IPS-11a (cell line): ENCODE data around the gene FOXP1.

Experiments used
- H3K4me3 ChIP-seq: one replicate; pipeline ENCODE4 v1.5.1; 2013; ENCODE audit warnings: low read depth, low read length, control low read depth

Gene FOXP1

DNA sequence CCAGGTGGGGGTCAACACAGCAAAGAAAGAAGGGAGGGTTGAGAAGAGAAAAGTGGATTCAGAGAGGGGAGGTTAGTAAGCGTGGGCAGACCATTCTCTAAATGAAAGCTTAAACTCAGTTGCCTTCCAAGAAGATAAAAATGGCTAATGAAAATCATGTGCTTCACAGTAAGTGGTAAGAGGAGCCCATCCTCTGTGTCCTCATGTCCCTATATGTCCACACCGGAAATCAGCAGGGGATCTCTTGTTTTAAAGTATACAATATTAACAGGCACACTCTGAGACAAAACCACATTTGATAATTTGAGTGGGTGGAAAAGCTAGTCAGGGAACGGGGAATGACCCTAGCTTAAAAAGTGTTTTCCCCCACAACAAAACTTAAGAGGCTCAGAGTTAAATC lies 4.4 kb upstream of the FOXP1 start:
- H3K4me3 ChIP-seq, result no peak overlapping the region

- no peak overlapping the region for H3K4me3 ChIP-seq
These were observed 3.3 kb upstream of the FOXP1 start for GRCh38 chr3:71586810-71587242.

- H3K4me3 ChIP-seq, result no peak overlapping the region
These were observed 2.6 kb upstream of the FOXP1 start for GRCh38 chr3:71585887-71586809.

- no peak overlapping the region for H3K4me3 ChIP-seq
These were observed 1.6 kb upstream of the FOXP1 start for GRCh38 chr3:71585131-71585530.

DNA sequence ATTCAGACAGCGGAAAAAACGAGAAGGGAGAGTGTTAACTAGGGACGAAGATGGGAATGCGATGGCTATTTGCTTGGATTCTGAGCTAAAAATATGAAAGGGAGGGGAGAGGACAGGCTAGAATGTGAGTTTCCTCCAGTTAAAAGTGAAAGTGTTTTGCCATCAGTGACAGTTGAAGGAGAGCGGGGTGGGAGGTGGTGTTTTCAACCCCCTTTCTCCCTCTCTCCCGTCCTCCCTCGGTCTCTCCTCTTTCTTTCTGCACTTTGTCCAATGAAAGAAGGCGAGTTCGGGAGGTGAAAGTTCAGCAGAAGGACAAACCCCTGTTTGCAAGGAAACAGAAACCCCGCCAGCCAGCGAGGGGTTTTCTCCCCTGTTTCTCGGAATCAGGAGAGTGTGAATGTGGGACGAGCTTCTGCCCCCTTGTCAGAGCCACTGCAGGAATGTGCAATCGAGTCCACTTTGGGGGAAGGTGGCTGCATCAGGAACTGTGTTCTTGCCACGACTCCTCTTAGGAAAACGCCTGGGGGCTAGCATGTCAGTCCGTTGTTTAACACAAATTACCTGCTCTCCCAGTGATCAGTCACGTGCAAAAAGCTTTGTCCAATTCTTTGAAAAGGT lies 975 bp upstream of the FOXP1 start:
- H3K4me3 ChIP-seq, result peak overlapping the region; percentile 61

GRCh38 chr3:71582612-71583565 lies 639 bp downstream of the FOXP1 start:
- peak overlapping the region; percentile 69 for H3K4me3 ChIP-seq

DNA sequence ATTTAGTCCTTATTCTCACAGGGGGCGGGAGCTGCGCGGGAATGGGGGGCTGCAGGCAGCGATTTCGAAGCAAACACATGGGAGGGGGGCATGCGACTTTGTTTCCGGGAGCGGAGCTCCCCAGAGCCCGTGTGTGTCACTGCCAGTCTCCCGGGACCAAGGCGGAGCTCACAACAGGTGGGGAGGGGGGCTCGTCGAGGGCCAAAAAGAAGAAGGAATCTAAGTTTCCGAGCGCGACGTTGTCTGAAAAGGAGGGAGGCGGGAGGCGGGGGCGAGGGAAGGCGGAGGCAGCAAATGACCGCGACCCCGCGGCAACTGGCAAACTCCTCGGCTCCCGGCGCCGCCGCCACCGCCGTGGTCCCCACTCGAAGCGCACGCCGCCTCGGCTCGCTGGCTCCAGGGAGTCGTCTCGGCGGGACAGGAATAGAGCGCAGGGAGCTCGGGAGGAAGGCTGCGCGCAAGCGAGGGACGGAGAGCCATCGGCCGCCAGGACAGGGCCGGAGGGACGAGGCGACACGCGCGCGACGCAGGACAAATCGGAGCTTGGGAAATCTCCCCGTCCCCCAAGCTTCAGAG lies 1.4 kb downstream of the FOXP1 start:
- H3K4me3 ChIP-seq, result peak overlapping the region; percentile 69

GRCh38 chr3:71581457-71582035 lies 2.0 kb downstream of the FOXP1 start:
- peak overlapping the region; percentile 69 for H3K4me3 ChIP-seq

GRCh38 chr3:71580636-71581456 lies 2.7 kb downstream of the FOXP1 start:
- peak overlapping the region; percentile 69 for H3K4me3 ChIP-seq

- H3K4me3 ChIP-seq, result no peak overlapping the region
These were observed 3.6 kb downstream of the FOXP1 start for GRCh38 chr3:71579935-71580406.

- no peak overlapping the region for H3K4me3 ChIP-seq
These were observed 4.1 kb downstream of the FOXP1 start for GRCh38 chr3:71579326-71579934.

DNA sequence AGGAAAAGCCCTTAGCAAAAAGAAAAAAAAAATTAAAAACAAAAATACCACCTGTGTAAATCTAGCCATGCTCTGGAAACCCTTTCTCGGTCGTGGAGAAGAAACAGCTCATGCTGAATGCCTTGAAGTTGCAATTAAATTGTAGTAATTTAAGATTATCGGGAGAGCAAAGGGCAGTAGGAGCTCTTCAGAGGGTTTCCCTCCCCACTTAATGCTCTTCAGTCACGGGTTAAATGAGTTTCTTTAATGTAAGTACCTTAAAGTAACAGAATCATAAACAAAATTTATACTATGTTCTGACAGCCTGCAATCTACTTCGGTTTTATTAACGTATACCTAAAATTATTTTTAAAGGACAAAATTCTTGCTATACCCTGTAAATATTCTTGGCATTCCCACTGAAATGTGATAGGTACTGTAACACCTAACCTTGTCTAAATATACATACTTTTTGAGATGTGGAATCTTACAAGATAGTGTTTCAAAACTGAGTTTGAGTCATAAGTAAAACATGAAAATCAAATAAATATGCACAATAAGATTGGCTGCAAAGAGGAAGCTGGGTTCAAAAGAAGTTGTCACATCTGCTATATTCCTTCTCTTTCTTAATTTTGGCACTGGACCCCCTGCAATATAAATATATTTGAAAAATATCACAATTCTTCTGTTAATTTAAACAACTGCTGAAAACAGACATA lies 5.3 kb downstream of the FOXP1 start:
- H3K4me3 ChIP-seq, result no peak overlapping the region

GRCh38 chr3:71577011-71577410 lies 6.5 kb downstream of the FOXP1 start:
- H3K4me3 ChIP-seq, result no peak overlapping the region

GRCh38 chr3:71575433-71575832 lies 8.1 kb downstream of the FOXP1 start:
- H3K4me3 ChIP-seq, result no peak overlapping the region

GRCh38 chr3:71573181-71573580 lies 10.3 kb downstream of the FOXP1 start:
- no peak overlapping the region for H3K4me3 ChIP-seq

- no peak overlapping the region for H3K4me3 ChIP-seq
These were observed 13.0 kb downstream of the FOXP1 start for GRCh38 chr3:71570546-71570945.

DNA sequence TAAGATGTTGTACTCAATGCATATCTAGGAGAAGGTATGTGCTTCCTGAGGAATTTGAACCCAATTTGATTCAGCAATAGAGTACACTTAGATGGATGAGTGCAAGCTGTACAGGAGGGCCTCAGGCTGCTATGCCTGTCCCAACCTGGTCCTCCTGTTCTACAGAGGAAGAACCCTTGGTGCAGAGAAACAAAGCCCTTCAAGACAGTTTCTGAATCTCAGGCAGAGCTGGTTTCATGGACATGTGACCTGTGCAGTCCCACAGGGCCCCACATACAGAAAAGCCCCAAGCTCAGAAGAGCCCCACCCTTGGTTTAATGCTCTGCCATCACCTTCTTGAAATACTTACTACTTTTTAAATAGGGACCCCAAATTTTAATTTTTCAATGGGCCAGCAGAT lies 15.3 kb downstream of the FOXP1 start:
- no peak overlapping the region for H3K4me3 ChIP-seq

DNA sequence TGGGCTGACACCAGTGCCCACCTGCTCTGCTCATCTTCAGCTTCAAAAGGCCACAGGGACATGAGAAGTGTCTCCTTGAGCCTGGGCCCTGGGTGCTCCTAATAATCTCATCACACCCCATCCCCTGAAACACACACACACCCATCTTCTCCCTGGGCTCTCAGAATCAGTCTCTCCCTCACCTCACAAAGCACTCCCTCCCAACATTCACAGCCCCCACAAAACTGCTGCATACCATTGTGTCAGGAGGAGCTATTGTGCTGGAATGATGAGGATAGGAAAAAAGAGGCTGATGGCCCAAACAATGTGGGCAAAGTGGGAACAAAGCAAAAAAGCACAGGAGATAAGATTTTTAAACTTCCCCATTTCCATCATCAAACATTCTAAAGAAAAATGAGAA lies 16.8 kb downstream of the FOXP1 start:
- H3K4me3 ChIP-seq, result no peak overlapping the region
